ENCODE measurements around the gene CCDC3. TPM values are rescaled to one million over a fixed set of nuclear protein-coding genes. Genes with fewer than 3 reads are reported as not detected.

Gene CCDC3
- total and polyA plus RNA-seq, 2 experiments from 2014 or later, result not detected

- Histone ChIP-seq H3K36me3 (ENCODE audit: low read depth) (no peaks in the 10 kb centered on the region), H3F3A (ENCODE audit: insufficient read depth) (no peaks in the 10 kb centered on the region), H3K27ac (no peak overlapping the region), H3K9me3 (ENCODE audit: low read depth) (no peaks in the 10 kb centered on the region), H3K4me2 (ENCODE audit: unreplicated experiment) (no peak overlapping the region), H3K4me3 (no peak overlapping the region), H2AFZ (no peak overlapping the region), H3K79me2 (ENCODE audit: insufficient read depth) (no peaks in the 10 kb centered on the region), H3K27me3 (replicated peaks; ENCODE audit: insufficient read depth) (peaks cover 25% of the 10 kb centered on the region), H3K9me2 (ENCODE audit: insufficient read depth) (no peaks in the 10 kb centered on the region), H3K9ac (no peak overlapping the region), H4K20me1 (ENCODE audit: insufficient read depth) (no peaks in the 10 kb centered on the region), H3K4me1 (ENCODE audit: insufficient read depth) (no peaks in the 10 kb centered on the region)
- 3% methylated on average over 6 of the region's 6 CpGs for WGBS, 2 experiments (ENCODE audit: low coverage in 1 of 2, low lambda C conversion rate in 2 of 2, missing lambda C conversion rate in 2 of 2)
- no peak for DNase-seq
- TF ChIP-seq EZH2phosphoT487 (IDR thresholded peaks at IDR 0.05; ENCODE audit: insufficient read depth, low read depth), result no peak
- TF ChIP-seq EZH2 (IDR thresholded peaks at IDR 0.05; ENCODE audit: insufficient read depth, poor library complexity, severe bottlenecking), result no peak
- in situ Hi-C loops (cut with MboI), result no loop called here
Measured at GRCh38 chr10:12999849-13000248, 1.7 kb downstream of the CCDC3 start.

GRCh38 chr10:12995425-12995861 is 6.1 kb downstream of the CCDC3 start:
- Histone ChIP-seq H3K9ac (no peak overlapping the region), H3K27ac (no peak overlapping the region), H3K27me3 (replicated peaks; ENCODE audit: insufficient read depth) (peaks cover 11% of the 10 kb centered on the region), H3K9me3 (ENCODE audit: low read depth) (no peaks in the 10 kb centered on the region), H3K4me1 (ENCODE audit: insufficient read depth) (no peaks in the 10 kb centered on the region), H3K36me3 (ENCODE audit: low read depth) (no peaks in the 10 kb centered on the region), H3K9me2 (ENCODE audit: insufficient read depth) (no peaks in the 10 kb centered on the region), H3F3A (ENCODE audit: insufficient read depth) (no peaks in the 10 kb centered on the region), H3K79me2 (ENCODE audit: insufficient read depth) (no peaks in the 10 kb centered on the region), H2AFZ (no peak overlapping the region), H4K20me1 (ENCODE audit: insufficient read depth) (no peaks in the 10 kb centered on the region), H3K4me3 (no peak overlapping the region), H3K4me2 (ENCODE audit: unreplicated experiment) (no peak overlapping the region)
- TF ChIP-seq EZH2phosphoT487 (IDR thresholded peaks at IDR 0.05; ENCODE audit: insufficient read depth, low read depth) (no peak), EZH2 (IDR thresholded peaks at IDR 0.05; ENCODE audit: insufficient read depth, poor library complexity, severe bottlenecking) (no peak)
- in situ Hi-C loops (cut with MboI), result no loop called here
- no peak for DNase-seq
- 50 to 54% methylated on average over 8 of the region's 8 CpGs for WGBS, 2 experiments (ENCODE audit: low coverage in 1 of 2, low lambda C conversion rate in 2 of 2, missing lambda C conversion rate in 2 of 2)

GRCh38 chr10:12993595-12993994 is 7.9 kb downstream of the CCDC3 start:
- no peaks in the 10 kb centered on the region for H3K36me3 ChIP-seq (ENCODE audit: low read depth)
- H3K79me2 ChIP-seq (ENCODE audit: insufficient read depth), result no peaks in the 10 kb centered on the region
- no peak overlapping the region for H3K27ac ChIP-seq
- H3K9me3 ChIP-seq (ENCODE audit: low read depth), result no peaks in the 10 kb centered on the region
- no peaks in the 10 kb centered on the region for H3K4me1 ChIP-seq (ENCODE audit: insufficient read depth)
- H4K20me1 ChIP-seq (ENCODE audit: insufficient read depth), result no peaks in the 10 kb centered on the region
- no peaks in the 10 kb centered on the region for H3F3A ChIP-seq (ENCODE audit: insufficient read depth)
- no peak overlapping the region for H3K9ac ChIP-seq
- TF ChIP-seq EZH2 (IDR thresholded peaks at IDR 0.05; ENCODE audit: insufficient read depth, poor library complexity, severe bottlenecking), result no peak
- TF ChIP-seq EZH2phosphoT487 (IDR thresholded peaks at IDR 0.05; ENCODE audit: insufficient read depth, low read depth), result no peak
- WGBS, 2 experiments (ENCODE audit: low coverage in 1 of 2, low lambda C conversion rate in 2 of 2, missing lambda C conversion rate in 2 of 2), result 31 to 38% methylated on average over 8 of the region's 8 CpGs
- H2AFZ ChIP-seq, result no peak overlapping the region
- H3K4me2 ChIP-seq (ENCODE audit: unreplicated experiment), result no peak overlapping the region
- in situ Hi-C loops (cut with MboI), result no loop called here
- H3K4me3 ChIP-seq, result no peak overlapping the region
- H3K27me3 ChIP-seq (replicated peaks; ENCODE audit: insufficient read depth), result no peaks in the 10 kb centered on the region
- no peak for DNase-seq
- H3K9me2 ChIP-seq (ENCODE audit: insufficient read depth), result no peaks in the 10 kb centered on the region

DNA sequence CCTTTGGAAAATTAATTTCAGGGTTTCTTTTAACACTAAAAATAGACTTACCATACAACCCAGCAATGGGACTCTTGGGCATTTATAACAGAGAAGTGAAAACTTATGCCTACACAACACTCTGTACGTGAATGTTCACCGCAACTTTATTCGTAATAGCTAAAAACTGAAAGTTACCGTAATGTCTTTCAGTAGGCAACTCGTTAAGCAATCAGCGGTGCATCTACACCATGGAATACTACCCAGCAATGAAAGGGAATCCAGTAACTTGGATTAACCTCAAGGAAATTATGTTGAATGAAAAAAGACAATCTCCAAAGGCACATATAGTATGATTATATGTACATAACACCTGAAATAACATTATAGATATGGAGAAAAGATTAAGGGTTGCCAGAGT is 16.2 kb downstream of the CCDC3 start:
- H3K4me1 ChIP-seq (ENCODE audit: insufficient read depth), result no peaks in the 10 kb centered on the region
- no peaks in the 10 kb centered on the region for H4K20me1 ChIP-seq (ENCODE audit: insufficient read depth)
- DNase-seq, result no peak
- H2AFZ ChIP-seq, result no peak overlapping the region
- H3F3A ChIP-seq (ENCODE audit: insufficient read depth), result no peaks in the 10 kb centered on the region
- H3K9me3 ChIP-seq (ENCODE audit: low read depth), result no peaks in the 10 kb centered on the region
- no peaks in the 10 kb centered on the region for H3K79me2 ChIP-seq (ENCODE audit: insufficient read depth)
- no peaks in the 10 kb centered on the region for H3K36me3 ChIP-seq (ENCODE audit: low read depth)
- TF ChIP-seq EZH2 (IDR thresholded peaks at IDR 0.05; ENCODE audit: insufficient read depth, poor library complexity, severe bottlenecking) (no peak), EZH2phosphoT487 (IDR thresholded peaks at IDR 0.05; ENCODE audit: insufficient read depth, low read depth) (no peak)
- in situ Hi-C loops (cut with MboI), result no loop called here
- no peak overlapping the region for H3K4me3 ChIP-seq
- H3K4me2 ChIP-seq (ENCODE audit: unreplicated experiment), result no peak overlapping the region
- no peaks in the 10 kb centered on the region for H3K27me3 ChIP-seq (replicated peaks; ENCODE audit: insufficient read depth)
- no peak overlapping the region for H3K9ac ChIP-seq
- no peak overlapping the region for H3K27ac ChIP-seq
- 79 to 85% methylated on average over 6 of the region's 6 CpGs for WGBS, 2 experiments (ENCODE audit: low coverage in 1 of 2, low lambda C conversion rate in 2 of 2, missing lambda C conversion rate in 2 of 2)
- no peaks in the 10 kb centered on the region for H3K9me2 ChIP-seq (ENCODE audit: insufficient read depth)
